HepG2 (cell line): ENCODE results near the gene LILRB5. TPM values are rescaled to one million over a fixed set of nuclear protein-coding genes. Genes with fewer than 3 reads are reported as not detected.

Experiments
- DR1 ChIP-seq: sonication (generic); formaldehyde crosslinking; IDR thresholded peaks from 2 replicates; pipeline ENCODE4 v1.8.0; 2021; ENCODE audit warnings: mild to moderate bottlenecking, missing genetic modification reagents, inconsistent platforms
- ERF ChIP-seq: IDR thresholded peaks from 2 replicates; pipeline ENCODE4 v1.6.1; 2018; ENCODE audit warnings: missing biosample characterization, missing genetic modification reagents
- HOXA3 ChIP-seq: sonication (generic); formaldehyde crosslinking; IDR thresholded peaks from 2 replicates; pipeline ENCODE4 v1.5.0; 2020; ENCODE audit warnings: missing genetic modification reagents
- KAT7 ChIP-seq: IDR thresholded peaks from 2 replicates; pipeline ENCODE4 v1.6.1; 2018; ENCODE audit warnings: borderline replicate concordance, missing compliant biosample characterization
- SRSF9 ChIP-seq: fragments of 200-400 bp; formaldehyde crosslinking; IDR thresholded peaks from 2 replicates; pipeline ENCODE4 v1.6.1; 2018; ENCODE audit warnings: borderline replicate concordance, mild to moderate bottlenecking, low read depth, low read length; ENCODE audit not compliant: insufficient read depth, poor library complexity, severe bottlenecking
- ZFP36L2 ChIP-seq: sonication (generic); formaldehyde crosslinking; IDR thresholded peaks from 2 replicates; pipeline ENCODE4 v1.4.0; 2020; ENCODE audit warnings: missing genetic modification reagents
- ZNF251 ChIP-seq: sonication (generic); formaldehyde crosslinking; IDR thresholded peaks from 2 replicates; pipeline ENCODE4 v1.9.0; 2021; ENCODE audit warnings: mild to moderate bottlenecking, missing genetic modification reagents
- ZNF367 ChIP-seq: sonication (generic); formaldehyde crosslinking; IDR thresholded peaks from 2 replicates; pipeline ENCODE4 v1.4.0; 2020; ENCODE audit warnings: missing genetic modification reagents, borderline replicate concordance
- ZNF558 ChIP-seq: sonication (generic); formaldehyde crosslinking; IDR thresholded peaks from 2 replicates; pipeline ENCODE4 v1.9.0; 2022; ENCODE audit warnings: mild to moderate bottlenecking, missing genetic modification reagents, borderline replicate concordance
- ZSCAN30 ChIP-seq: sonication (generic); formaldehyde crosslinking; IDR thresholded peaks from 2 replicates; pipeline ENCODE4 v1.5.0; 2020; ENCODE audit warnings: mild to moderate bottlenecking, missing genetic modification reagents
- polyA plus RNA-seq, 8 experiments: library from polyadenylated mRNA; depleted of rRNA in 3 of 8; stranded (reverse) in 7 of 8; unstranded in 1 of 8; fragments of >200 nt; fragmentation: Illumina TruSeq in 4 of 8; extraction: Trizol in 4 of 8; gene quantifications; 2 replicates each; pipeline versions ENCODE4 v1.2.1 to v1.2.3, GENCODE V29; 2011 to 2016; ENCODE audit warnings: low read depth in 4 of 8, missing spikeins in 1 of 8, mixed read lengths in 1 of 8; ENCODE audit not compliant: insufficient read depth in 1 of 8
- total RNA-seq, 5 experiments: library from RNA; depleted of rRNA; stranded (reverse); fragments of >200 nt; fragmentation: Illumina TruSeq; extraction: Trizol; gene quantifications; 2 replicates each; pipeline ENCODE4 v1.2.3, GENCODE V29; 2016; ENCODE audit warnings: low read depth in 1 of 5
- TF ChIP-seq, protein P1 (sequence below): sonication (generic); formaldehyde crosslinking; IDR thresholded peaks from 2 replicates; pipeline ENCODE4 v1.4.0; 2020; ENCODE audit warnings: missing genetic modification reagents
- TF ChIP-seq, protein P2 (sequence below): sonication (generic); formaldehyde crosslinking; IDR thresholded peaks from 2 replicates; pipeline ENCODE4 v1.9.0; 2021; ENCODE audit warnings: missing genetic modification reagents, borderline replicate concordance
- TF ChIP-seq, protein P3 (sequence below): sonication (generic); formaldehyde crosslinking; conservative IDR thresholded peaks from 2 replicates; pipeline ENCODE4 v1.8.0; 2022; ENCODE audit warnings: mild to moderate bottlenecking, moderate library complexity, missing genetic modification reagents
- TF ChIP-seq, protein P4 (sequence below): sonication (generic); formaldehyde crosslinking; IDR thresholded peaks from 2 replicates; pipeline ENCODE4 v1.4.0; 2020; ENCODE audit warnings: missing genetic modification reagents

LILRB5 gene
- total and polyA plus RNA-seq, 2 of the 13 experiments (the other 11 are each of a cell fraction or from before 2014, with no cell fraction given), result not detected

DNA sequence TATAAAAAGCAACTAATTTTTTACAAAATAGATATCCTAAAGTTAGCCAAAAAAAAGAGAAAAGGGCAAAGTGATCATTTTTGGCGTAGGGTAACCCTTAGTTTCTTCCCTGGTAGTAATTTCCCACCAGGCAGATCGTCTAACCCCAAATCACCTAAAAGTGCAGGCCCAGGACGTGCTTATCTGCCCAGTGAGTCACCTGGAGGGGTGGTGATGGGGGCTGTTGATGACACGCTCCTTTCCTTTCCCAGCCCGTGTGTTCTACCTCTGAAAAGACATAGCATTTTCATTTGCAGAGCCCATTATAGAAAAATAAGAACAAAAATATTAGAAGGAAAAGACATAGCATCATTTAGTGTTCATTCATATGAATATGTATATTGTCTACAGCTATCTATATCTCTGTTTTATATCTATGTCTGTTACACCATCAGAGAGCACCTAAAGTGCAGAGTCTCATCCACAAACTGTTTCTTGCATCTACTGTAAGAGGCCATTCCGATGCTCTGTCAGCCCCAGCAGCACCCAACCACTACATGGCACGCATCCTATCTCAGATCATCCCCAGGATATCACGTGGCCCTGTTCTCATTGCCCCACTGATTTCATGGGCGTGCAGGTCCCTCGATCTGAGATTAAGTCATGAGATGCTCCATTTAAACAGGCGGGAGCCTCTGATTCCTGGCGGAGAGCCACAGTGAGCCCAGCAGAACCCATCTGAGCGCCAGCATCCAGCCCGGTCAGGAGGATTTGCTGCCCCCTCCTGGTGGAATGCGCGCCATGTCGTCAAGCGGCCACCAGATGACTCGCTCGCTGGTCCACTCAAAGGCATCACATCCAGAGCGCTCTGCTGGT lies 25.8 kb downstream of the LILRB5 start (continued):
- TF ChIP-seq, protein P1, sequence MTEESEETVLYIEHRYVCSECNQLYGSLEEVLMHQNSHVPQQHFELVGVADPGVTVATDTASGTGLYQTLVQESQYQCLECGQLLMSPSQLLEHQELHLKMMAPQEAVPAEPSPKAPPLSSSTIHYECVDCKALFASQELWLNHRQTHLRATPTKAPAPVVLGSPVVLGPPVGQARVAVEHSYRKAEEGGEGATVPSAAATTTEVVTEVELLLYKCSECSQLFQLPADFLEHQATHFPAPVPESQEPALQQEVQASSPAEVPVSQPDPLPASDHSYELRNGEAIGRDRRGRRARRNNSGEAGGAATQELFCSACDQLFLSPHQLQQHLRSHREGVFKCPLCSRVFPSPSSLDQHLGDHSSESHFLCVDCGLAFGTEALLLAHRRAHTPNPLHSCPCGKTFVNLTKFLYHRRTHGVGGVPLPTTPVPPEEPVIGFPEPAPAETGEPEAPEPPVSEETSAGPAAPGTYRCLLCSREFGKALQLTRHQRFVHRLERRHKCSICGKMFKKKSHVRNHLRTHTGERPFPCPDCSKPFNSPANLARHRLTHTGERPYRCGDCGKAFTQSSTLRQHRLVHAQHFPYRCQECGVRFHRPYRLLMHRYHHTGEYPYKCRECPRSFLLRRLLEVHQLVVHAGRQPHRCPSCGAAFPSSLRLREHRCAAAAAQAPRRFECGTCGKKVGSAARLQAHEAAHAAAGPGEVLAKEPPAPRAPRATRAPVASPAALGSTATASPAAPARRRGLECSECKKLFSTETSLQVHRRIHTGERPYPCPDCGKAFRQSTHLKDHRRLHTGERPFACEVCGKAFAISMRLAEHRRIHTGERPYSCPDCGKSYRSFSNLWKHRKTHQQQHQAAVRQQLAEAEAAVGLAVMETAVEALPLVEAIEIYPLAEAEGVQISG (CRISPR knock-in tag), result peak; percentile 90
- no peak for TF ChIP-seq SRSF9
- TF ChIP-seq ZNF367 (CRISPR knock-in tag), result no peak
- no peak for TF ChIP-seq DR1 (CRISPR knock-in tag)
- TF ChIP-seq ERF (CRISPR knock-in tag), result peak; percentile 46; the same call in 1 of the 2 replicates
- TF ChIP-seq, protein P2, sequence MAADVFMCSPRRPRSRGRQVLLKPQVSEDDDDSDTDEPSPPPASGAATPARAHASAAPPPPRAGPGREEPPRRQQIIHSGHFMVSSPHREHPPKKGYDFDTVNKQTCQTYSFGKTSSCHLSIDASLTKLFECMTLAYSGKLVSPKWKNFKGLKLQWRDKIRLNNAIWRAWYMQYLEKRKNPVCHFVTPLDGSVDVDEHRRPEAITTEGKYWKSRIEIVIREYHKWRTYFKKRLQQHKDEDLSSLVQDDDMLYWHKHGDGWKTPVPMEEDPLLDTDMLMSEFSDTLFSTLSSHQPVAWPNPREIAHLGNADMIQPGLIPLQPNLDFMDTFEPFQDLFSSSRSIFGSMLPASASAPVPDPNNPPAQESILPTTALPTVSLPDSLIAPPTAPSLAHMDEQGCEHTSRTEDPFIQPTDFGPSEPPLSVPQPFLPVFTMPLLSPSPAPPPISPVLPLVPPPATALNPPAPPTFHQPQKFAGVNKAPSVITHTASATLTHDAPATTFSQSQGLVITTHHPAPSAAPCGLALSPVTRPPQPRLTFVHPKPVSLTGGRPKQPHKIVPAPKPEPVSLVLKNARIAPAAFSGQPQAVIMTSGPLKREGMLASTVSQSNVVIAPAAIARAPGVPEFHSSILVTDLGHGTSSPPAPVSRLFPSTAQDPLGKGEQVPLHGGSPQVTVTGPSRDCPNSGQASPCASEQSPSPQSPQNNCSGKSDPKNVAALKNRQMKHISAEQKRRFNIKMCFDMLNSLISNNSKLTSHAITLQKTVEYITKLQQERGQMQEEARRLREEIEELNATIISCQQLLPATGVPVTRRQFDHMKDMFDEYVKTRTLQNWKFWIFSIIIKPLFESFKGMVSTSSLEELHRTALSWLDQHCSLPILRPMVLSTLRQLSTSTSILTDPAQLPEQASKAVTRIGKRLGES, result no peak
- TF ChIP-seq, protein P3, sequence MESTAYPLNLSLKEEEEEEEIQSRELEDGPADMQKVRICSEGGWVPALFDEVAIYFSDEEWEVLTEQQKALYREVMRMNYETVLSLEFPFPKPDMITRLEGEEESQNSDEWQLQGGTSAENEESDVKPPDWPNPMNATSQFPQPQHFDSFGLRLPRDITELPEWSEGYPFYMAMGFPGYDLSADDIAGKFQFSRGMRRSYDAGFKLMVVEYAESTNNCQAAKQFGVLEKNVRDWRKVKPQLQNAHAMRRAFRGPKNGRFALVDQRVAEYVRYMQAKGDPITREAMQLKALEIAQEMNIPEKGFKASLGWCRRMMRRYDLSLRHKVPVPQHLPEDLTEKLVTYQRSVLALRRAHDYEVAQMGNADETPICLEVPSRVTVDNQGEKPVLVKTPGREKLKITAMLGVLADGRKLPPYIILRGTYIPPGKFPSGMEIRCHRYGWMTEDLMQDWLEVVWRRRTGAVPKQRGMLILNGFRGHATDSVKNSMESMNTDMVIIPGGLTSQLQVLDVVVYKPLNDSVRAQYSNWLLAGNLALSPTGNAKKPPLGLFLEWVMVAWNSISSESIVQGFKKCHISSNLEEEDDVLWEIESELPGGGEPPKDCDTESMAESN (CRISPR knock-in tag), result no peak
- 0 out of 2 replicates have a peak, but pooled peaks have one; percentile 83 for TF ChIP-seq ZNF251 (CRISPR knock-in tag)
- TF ChIP-seq HOXA3, result 0 out of 2 replicates have a peak, but pooled peaks have one; percentile 27
- no peak for TF ChIP-seq ZFP36L2 (CRISPR knock-in tag)
- no peak for TF ChIP-seq KAT7
- no peak for TF ChIP-seq ZNF558 (CRISPR knock-in tag)
- no peak for TF ChIP-seq ZSCAN30 (CRISPR knock-in tag)
- TF ChIP-seq, protein P4, sequence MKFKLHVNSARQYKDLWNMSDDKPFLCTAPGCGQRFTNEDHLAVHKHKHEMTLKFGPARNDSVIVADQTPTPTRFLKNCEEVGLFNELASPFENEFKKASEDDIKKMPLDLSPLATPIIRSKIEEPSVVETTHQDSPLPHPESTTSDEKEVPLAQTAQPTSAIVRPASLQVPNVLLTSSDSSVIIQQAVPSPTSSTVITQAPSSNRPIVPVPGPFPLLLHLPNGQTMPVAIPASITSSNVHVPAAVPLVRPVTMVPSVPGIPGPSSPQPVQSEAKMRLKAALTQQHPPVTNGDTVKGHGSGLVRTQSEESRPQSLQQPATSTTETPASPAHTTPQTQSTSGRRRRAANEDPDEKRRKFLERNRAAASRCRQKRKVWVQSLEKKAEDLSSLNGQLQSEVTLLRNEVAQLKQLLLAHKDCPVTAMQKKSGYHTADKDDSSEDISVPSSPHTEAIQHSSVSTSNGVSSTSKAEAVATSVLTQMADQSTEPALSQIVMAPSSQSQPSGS (CRISPR knock-in tag), result peak; percentile 60; the same call in 1 of the 2 replicates
